Measurements from ENCODE around the gene ACACA.

DNA sequence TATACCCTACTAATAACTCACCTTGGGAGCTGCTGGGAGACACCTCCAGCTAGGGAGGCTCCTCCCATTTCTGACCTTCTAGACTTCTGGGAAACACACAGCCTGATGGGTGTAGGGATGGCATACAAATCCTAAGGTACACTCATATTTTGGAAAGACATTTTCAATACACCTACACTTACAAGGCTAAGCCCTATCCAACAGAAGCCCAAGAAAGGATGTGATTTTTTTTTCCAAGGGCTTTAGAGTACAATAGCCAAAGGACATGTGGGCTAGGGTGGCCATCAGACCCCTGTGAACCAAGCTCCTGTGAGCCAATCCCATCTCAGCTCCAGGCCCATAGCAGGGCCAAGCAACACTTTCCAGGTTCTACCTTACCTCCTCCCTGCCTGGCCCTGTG is 313.9 kb downstream of the ACACA start:
- TF ChIP-seq, protein P1, sequence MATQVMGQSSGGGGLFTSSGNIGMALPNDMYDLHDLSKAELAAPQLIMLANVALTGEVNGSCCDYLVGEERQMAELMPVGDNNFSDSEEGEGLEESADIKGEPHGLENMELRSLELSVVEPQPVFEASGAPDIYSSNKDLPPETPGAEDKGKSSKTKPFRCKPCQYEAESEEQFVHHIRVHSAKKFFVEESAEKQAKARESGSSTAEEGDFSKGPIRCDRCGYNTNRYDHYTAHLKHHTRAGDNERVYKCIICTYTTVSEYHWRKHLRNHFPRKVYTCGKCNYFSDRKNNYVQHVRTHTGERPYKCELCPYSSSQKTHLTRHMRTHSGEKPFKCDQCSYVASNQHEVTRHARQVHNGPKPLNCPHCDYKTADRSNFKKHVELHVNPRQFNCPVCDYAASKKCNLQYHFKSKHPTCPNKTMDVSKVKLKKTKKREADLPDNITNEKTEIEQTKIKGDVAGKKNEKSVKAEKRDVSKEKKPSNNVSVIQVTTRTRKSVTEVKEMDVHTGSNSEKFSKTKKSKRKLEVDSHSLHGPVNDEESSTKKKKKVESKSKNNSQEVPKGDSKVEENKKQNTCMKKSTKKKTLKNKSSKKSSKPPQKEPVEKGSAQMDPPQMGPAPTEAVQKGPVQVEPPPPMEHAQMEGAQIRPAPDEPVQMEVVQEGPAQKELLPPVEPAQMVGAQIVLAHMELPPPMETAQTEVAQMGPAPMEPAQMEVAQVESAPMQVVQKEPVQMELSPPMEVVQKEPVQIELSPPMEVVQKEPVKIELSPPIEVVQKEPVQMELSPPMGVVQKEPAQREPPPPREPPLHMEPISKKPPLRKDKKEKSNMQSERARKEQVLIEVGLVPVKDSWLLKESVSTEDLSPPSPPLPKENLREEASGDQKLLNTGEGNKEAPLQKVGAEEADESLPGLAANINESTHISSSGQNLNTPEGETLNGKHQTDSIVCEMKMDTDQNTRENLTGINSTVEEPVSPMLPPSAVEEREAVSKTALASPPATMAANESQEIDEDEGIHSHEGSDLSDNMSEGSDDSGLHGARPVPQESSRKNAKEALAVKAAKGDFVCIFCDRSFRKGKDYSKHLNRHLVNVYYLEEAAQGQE (IDR thresholded peaks at IDR 0.05; ENCODE audit: unreplicated experiment): no peak
- TF ChIP-seq, protein P2, sequence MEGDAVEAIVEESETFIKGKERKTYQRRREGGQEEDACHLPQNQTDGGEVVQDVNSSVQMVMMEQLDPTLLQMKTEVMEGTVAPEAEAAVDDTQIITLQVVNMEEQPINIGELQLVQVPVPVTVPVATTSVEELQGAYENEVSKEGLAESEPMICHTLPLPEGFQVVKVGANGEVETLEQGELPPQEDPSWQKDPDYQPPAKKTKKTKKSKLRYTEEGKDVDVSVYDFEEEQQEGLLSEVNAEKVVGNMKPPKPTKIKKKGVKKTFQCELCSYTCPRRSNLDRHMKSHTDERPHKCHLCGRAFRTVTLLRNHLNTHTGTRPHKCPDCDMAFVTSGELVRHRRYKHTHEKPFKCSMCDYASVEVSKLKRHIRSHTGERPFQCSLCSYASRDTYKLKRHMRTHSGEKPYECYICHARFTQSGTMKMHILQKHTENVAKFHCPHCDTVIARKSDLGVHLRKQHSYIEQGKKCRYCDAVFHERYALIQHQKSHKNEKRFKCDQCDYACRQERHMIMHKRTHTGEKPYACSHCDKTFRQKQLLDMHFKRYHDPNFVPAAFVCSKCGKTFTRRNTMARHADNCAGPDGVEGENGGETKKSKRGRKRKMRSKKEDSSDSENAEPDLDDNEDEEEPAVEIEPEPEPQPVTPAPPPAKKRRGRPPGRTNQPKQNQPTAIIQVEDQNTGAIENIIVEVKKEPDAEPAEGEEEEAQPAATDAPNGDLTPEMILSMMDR (conservative IDR thresholded peaks at IDR 0.05; ENCODE audit: low read depth in 2 of 2): no peak
- no peak for TF ChIP-seq ZNF114 (CRISPR knock-in tag; IDR thresholded peaks at IDR 0.05)
- no peak for TF ChIP-seq EZH2 (IDR thresholded peaks at IDR 0.05; ENCODE audit: low read depth, unreplicated experiment)
- TF ChIP-seq POLR2AphosphoS5 (IDR thresholded peaks at IDR 0.05; ENCODE audit: low read depth): no peak
- TF ChIP-seq, protein P3, sequence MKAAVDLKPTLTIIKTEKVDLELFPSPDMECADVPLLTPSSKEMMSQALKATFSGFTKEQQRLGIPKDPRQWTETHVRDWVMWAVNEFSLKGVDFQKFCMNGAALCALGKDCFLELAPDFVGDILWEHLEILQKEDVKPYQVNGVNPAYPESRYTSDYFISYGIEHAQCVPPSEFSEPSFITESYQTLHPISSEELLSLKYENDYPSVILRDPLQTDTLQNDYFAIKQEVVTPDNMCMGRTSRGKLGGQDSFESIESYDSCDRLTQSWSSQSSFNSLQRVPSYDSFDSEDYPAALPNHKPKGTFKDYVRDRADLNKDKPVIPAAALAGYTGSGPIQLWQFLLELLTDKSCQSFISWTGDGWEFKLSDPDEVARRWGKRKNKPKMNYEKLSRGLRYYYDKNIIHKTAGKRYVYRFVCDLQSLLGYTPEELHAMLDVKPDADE (IDR thresholded peaks at IDR 0.05): no peak
- TF ChIP-seq EZH2phosphoT487 (IDR thresholded peaks at IDR 0.05; ENCODE audit: unreplicated experiment): no peak

Data from GM23338 (cell line).